Activated CD4-positive, alpha-beta memory T cell treated with anti-CD3 and anti-CD28 coated beads, Interleukin-2, amount 10 ng/mL, durations not matched to agents 7 days and 5 days (primary cell): ENCODE data around the gene HOXD3. TPM values are rescaled to one million over a fixed set of nuclear protein-coding genes. Genes with fewer than 3 reads are reported as not detected.

Source experiments
- CTCF ChIA-PET: fragments of 350-600 bp; sonication (Branson Sonifier 250); formaldehyde crosslinking; loops from one replicate; lab custom pipeline; 2021; ENCODE audit warnings: antibody characterized with exemption, inconsistent platforms; lab: Charles Lee
- POLR2A ChIA-PET: fragments of 350-600 bp; sonication (Branson Sonifier 250); formaldehyde crosslinking; loops from one replicate; lab custom pipeline; 2021; ENCODE audit warnings: antibody characterized with exemption; lab: Charles Lee
- DNase-seq: peaks from one replicate; pipeline ENCODE4 v3.0.0-alpha.2; 2020
- H3K27ac Mint-ChIP-seq: one replicate; pipeline ENCODE4 v1.8.0; 2021; ENCODE audit warnings: mild to moderate bottlenecking, mixed read lengths
- H3K27me3 Mint-ChIP-seq: one replicate; pipeline ENCODE4 v1.8.0; 2021; ENCODE audit warnings: mixed read lengths
- H3K36me3 Mint-ChIP-seq: one replicate; pipeline ENCODE4 v1.8.0; 2021; ENCODE audit warnings: low read depth, mixed read lengths
- H3K4me1 Mint-ChIP-seq: one replicate; pipeline ENCODE4 v1.8.0; 2021; ENCODE audit warnings: mixed read lengths
- H3K4me3 Mint-ChIP-seq: one replicate; pipeline ENCODE4 v1.8.0; 2021; ENCODE audit warnings: mild to moderate bottlenecking, mixed read lengths
- H3K9me3 Mint-ChIP-seq: one replicate; pipeline ENCODE4 v1.8.0; 2021; ENCODE audit warnings: mixed read lengths
- total RNA-seq, 2 experiments: library from RNA; stranded (reverse); gene quantifications; one replicate each; pipeline ENCODE4 v1.2.3, GENCODE V29; 2021

The HOXD3 gene
- total RNA-seq, 2 experiments from 2014 or later: not detected

- Mint-ChIP-seq H3K27ac (no peak overlapping the region), H3K27me3 (peaks cover 71% of the 10 kb centered on the region), H3K36me3 (no peaks in the 10 kb centered on the region), H3K4me1 (peaks cover 3% of the 10 kb centered on the region), H3K4me3 (no peak overlapping the region), H3K9me3 (no peaks in the 10 kb centered on the region)
- ChIA-PET CTCF (interaction anchor here (0.8 kb wide), 1 partner anchor 38 kb away, joined by 3 read pairs; no protein-coding TSS in a partner anchor), POLR2A (no interaction called here)
- no peak for DNase-seq
These were observed 21.7 kb downstream of the HOXD3 start for GRCh38 chr2:176178757-176179295.

DNA sequence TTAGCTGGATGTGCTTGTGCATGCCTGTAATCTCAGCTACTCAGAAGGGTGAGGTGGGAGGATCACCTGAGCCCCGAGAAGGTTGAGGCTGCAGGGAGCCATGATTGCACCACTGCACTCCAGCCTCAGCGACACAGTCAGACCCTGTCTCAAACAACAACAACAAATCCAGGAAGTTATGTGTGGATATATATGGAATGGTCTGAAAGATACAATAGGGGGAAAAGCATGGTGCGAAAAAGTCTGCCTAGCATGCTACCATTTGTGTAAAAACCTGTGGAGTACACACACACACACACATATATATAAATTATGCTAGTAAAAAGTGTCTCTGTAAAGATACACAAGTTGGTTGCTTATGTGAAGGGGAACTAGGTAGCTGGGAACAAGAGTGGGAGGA is 24.4 kb downstream of the HOXD3 start:
- ChIA-PET CTCF (no interaction called here), POLR2A (no interaction called here)
- Mint-ChIP-seq H3K36me3 (no peaks in the 10 kb centered on the region), H3K9me3 (no peaks in the 10 kb centered on the region), H3K27me3 (peaks cover 60% of the 10 kb centered on the region), H3K4me1 (peaks cover 3% of the 10 kb centered on the region), H3K4me3 (no peak overlapping the region), H3K27ac (no peak overlapping the region)
- DNase-seq: no peak

DNA sequence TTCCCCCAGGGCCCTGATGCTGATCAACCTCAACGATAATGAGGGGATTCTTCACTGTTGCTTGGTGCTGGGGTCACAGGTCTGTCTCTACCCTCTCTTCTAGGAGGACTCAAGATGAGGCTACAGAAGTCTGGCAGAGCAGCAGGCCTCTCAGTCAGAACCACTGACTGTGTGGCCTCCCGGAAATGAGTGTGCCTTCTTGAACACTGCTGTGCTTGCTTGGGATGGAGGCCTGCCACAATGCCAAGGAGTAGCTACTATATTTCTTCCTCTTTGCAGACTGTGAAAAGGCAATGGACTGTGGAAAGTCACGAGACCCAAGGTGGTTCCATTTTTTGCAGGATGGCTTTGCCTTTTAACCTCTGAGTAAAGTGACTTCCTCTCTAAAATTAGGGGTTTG is 25.6 kb downstream of the HOXD3 start:
- no peak overlapping the region for H3K27ac Mint-ChIP-seq
- H3K36me3 Mint-ChIP-seq: no peaks in the 10 kb centered on the region
- ChIA-PET POLR2A (no interaction called here), CTCF (no interaction called here)
- DNase-seq: no peak
- peaks cover 58% of the 10 kb centered on the region for H3K27me3 Mint-ChIP-seq
- H3K4me1 Mint-ChIP-seq: peaks cover 5% of the 10 kb centered on the region
- no peak overlapping the region for H3K4me3 Mint-ChIP-seq
- H3K9me3 Mint-ChIP-seq: no peaks in the 10 kb centered on the region

DNA sequence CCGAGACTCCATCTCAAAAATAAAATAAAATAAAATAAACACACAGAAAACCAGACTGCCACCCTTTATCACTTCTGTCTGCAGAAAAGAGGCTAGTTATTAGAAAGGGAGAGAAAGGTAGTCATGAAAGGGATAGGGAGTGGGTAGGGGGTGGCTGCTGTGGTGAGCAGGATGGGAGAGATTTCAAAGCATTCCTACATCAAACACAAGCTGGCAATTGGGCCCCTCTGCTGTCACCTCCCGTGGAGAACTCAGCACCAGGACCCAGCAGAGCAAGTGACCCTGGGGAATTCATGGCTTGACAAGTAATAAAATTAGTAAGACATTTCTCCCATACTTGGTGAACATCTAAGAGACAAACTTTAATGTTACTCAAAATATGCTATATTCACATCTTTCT is 27.6 kb downstream of the HOXD3 start:
- no peak for DNase-seq
- Mint-ChIP-seq H3K27me3 (peaks cover 53% of the 10 kb centered on the region), H3K4me1 (peaks cover 12% of the 10 kb centered on the region), H3K36me3 (peaks cover 4% of the 10 kb centered on the region), H3K9me3 (no peaks in the 10 kb centered on the region), H3K4me3 (no peak overlapping the region), H3K27ac (no peak overlapping the region)
- ChIA-PET CTCF (no interaction called here), POLR2A (no interaction called here)

- H3K4me3 Mint-ChIP-seq: no peak overlapping the region
- ChIA-PET CTCF (interaction anchor here (2.2 kb wide), 1 partner anchor 269 kb away, joined by 7 read pairs; no protein-coding TSS in a partner anchor), POLR2A (no interaction called here)
- H3K9me3 Mint-ChIP-seq: no peaks in the 10 kb centered on the region
- DNase-seq: no peak
- no peak overlapping the region for H3K27ac Mint-ChIP-seq
- H3K4me1 Mint-ChIP-seq: peaks cover 13% of the 10 kb centered on the region
- H3K36me3 Mint-ChIP-seq: peaks cover 4% of the 10 kb centered on the region
- H3K27me3 Mint-ChIP-seq: peaks cover 52% of the 10 kb centered on the region
These were observed 28.9 kb downstream of the HOXD3 start for GRCh38 chr2:176186024-176186423.

DNA sequence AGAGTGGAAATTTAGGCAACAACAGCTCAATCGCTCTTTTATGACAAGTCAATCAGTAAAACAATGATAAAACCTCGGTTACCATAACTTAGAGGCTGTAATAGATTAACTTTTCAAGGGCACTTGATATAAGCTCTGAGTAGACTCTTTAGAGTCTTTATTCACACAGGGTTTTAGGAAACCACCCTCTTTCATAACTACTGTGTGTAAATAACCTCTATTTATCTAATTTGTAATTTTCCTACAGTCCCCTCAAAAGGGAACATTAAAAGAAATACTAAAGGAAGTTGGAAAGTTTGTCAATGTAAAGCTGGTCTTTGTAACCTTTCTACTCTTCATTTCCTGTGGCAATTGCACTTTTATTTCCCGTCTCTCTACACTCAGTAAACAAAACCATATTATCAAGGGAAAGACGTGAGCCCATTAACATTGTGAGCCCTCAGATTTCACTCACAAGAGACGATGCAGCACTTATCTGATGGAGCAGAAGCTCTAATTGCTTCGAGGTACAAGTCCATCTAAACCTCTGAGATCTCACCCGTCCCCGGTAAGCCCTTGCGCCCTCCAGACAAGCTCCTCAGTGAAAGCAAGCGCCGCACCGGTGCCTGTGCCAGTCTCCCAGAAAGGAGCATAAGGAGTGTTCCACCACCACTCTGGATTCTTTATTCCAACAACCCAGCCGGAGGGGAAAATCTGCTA is 30.2 kb downstream of the HOXD3 start:
- Mint-ChIP-seq H3K4me1 (peaks cover 13% of the 10 kb centered on the region), H3K27me3 (peaks cover 61% of the 10 kb centered on the region), H3K9me3 (no peaks in the 10 kb centered on the region), H3K4me3 (peak overlapping the region; percentile 76), H3K27ac (no peak overlapping the region), H3K36me3 (peaks cover 4% of the 10 kb centered on the region)
- POLR2A ChIA-PET: no interaction called here
- CTCF ChIA-PET: interaction anchor here (0.8 to 2.2 kb wide), 4 partner anchors 48 to 268 kb away, joined by 3 to 7 read pairs (median 4); no protein-coding TSS in a partner anchor
- no peak for DNase-seq

DNA sequence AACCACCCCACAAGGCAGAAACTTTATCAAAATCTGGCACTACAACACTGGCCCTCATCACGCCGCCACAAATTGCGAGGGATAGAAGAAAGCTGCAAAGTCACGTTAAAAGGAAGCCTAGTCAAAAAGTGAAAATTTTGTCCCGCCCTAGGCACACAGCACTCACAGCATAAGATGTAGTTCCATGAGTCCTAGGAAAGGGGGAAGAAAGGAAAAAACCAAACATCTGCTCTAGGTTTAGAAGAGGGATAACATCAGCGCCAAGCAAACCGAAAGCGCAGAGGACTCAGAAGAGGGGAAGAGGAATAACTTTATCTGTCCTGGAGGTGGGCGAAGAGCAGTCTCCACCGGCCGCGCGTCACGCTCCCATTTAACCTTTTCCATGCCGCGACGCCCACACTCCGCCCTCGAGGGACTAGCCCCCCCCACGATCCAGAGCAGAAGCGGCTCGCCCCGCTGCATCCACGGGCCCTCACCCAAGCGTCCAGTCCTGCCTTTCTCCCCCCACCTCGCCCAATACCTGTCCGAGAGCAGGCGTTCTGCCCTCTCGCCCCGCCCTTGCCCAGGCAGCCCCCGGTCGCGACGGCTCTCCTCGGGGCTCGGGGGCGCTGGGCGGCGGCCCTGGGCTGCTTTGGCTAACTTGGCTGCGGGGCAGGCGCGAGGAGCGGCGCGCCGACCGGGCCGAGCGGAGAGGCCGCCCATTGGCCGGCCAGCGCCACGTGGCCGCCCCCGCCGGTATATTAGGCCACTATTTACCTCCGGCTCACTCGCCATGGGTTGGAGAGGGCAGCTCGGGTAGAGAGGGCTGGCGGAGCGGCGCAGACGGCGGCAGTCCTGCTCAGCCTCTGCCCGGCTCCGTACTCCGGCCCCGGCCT is 31.0 kb downstream of the HOXD3 start, which contains the start of gene HOXD1:
Gene HOXD1 (plus strand): TSS at position 770 of the 875 bp plus-strand sequence. CDS start 134 bp downstream, outside the sequence.
- Mint-ChIP-seq H3K27me3 (peaks cover 69% of the 10 kb centered on the region), H3K36me3 (peaks cover 4% of the 10 kb centered on the region), H3K9me3 (no peaks in the 10 kb centered on the region), H3K27ac (no peak within 1 kb of the TSS), H3K4me3 (peak within 1 kb of the TSS; percentile 76), H3K4me1 (peaks cover 13% of the 10 kb centered on the region)
- POLR2A ChIA-PET: no interaction called here
- CTCF ChIA-PET: interaction anchor here (0.8 to 2.2 kb wide), 4 partner anchors 49 to 267 kb away, joined by 3 to 7 read pairs (median 4); no protein-coding TSS in a partner anchor
- DNase-seq: no peak

DNA sequence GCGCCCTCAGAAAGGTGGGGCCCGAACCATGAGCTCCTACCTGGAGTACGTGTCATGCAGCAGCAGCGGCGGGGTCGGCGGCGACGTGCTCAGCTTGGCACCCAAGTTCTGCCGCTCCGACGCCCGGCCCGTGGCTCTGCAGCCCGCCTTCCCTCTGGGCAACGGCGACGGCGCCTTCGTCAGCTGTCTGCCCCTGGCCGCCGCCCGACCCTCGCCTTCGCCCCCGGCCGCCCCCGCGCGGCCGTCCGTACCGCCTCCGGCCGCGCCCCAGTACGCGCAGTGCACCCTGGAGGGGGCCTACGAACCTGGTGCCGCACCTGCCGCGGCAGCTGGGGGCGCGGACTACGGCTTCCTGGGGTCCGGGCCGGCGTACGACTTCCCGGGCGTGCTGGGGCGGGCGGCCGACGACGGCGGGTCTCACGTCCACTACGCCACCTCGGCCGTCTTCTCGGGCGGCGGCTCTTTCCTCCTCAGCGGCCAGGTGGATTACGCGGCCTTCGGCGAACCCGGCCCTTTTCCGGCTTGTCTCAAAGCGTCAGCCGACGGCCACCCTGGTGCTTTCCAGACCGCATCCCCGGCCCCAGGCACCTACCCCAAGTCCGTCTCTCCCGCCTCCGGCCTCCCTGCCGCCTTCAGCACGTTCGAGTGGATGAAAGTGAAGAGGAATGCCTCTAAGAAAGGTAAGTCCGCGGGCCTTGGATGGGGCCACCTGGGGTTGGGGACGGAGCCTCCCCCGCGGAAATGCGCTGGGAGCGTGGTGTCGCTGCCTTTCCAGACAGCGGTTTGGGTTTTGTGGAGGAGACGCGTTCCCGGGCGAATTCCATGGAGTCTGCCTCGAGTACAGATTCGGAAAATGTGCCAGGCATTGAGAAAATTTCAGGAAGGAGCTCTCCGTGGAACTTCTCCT is 31.9 kb downstream of the HOXD3 start:
- CTCF ChIA-PET: interaction anchor here (1.1 kb wide), 1 partner anchor 62 kb away, joined by 3 read pairs; no protein-coding TSS in a partner anchor
- peaks cover 66% of the 10 kb centered on the region for H3K27me3 Mint-ChIP-seq
- no peak overlapping the region for H3K27ac Mint-ChIP-seq
- no peaks in the 10 kb centered on the region for H3K9me3 Mint-ChIP-seq
- DNase-seq: no peak
- H3K4me1 Mint-ChIP-seq: peaks cover 13% of the 10 kb centered on the region
- H3K36me3 Mint-ChIP-seq: peaks cover 4% of the 10 kb centered on the region
- POLR2A ChIA-PET: no interaction called here
- H3K4me3 Mint-ChIP-seq: no peak overlapping the region

GRCh38 chr2:176189681-176190641 is 32.9 kb downstream of the HOXD3 start:
- Mint-ChIP-seq H3K9me3 (no peaks in the 10 kb centered on the region), H3K4me1 (peaks cover 13% of the 10 kb centered on the region), H3K36me3 (peaks cover 4% of the 10 kb centered on the region), H3K4me3 (no peak overlapping the region), H3K27me3 (peaks cover 69% of the 10 kb centered on the region), H3K27ac (no peak overlapping the region)
- ChIA-PET POLR2A (no interaction called here), CTCF (interaction anchor here (0.6 to 1.2 kb wide), 3 partner anchors 13 to 483 kb away, joined by 3 to 4 read pairs (median 3); no protein-coding TSS in a partner anchor)
- no peak for DNase-seq

GRCh38 chr2:176192351-176192750 is 35.2 kb downstream of the HOXD3 start:
- POLR2A ChIA-PET: no interaction called here
- Mint-ChIP-seq H3K4me1 (peaks cover 11% of the 10 kb centered on the region), H3K9me3 (no peaks in the 10 kb centered on the region), H3K27ac (no peak overlapping the region), H3K36me3 (peaks cover 4% of the 10 kb centered on the region), H3K27me3 (peaks cover 63% of the 10 kb centered on the region), H3K4me3 (no peak overlapping the region)
- no peak for DNase-seq
- CTCF ChIA-PET: interaction anchor here (0.8 kb wide), 1 partner anchor 113 kb away, joined by 4 read pairs; no protein-coding TSS in a partner anchor

GRCh38 chr2:176193048-176193447 is 35.9 kb downstream of the HOXD3 start:
- Mint-ChIP-seq H3K27ac (no peak overlapping the region), H3K9me3 (no peaks in the 10 kb centered on the region), H3K4me1 (peaks cover 4% of the 10 kb centered on the region), H3K4me3 (no peak overlapping the region), H3K27me3 (peaks cover 63% of the 10 kb centered on the region), H3K36me3 (peaks cover 2% of the 10 kb centered on the region)
- ChIA-PET POLR2A (no interaction called here), CTCF (no interaction called here)
- DNase-seq: no peak
